Stimulated activated CD4-positive, alpha-beta T cell treated with anti-CD3 and anti-CD28 coated beads, TNF-alpha, amount 100 ng/mL, for 24 hours (primary cell): ENCODE measurements around the gene GVQW3.
A peak's percentile ranks its signal among the peaks of the same experiment; 100 is the strongest.
"Not testable (repeated sequence)": the region's sequence is repeated elsewhere in the genome, so short reads cannot be mapped to it uniquely, and the experiment has no call there.

Experiments used
- DNase-seq, 3 experiments: peaks; one replicate each; pipeline ENCODE4 v3.0.0-alpha.2; 2020; ENCODE audit warnings: low read depth in 3 of 3

The GVQW3 gene

GRCh38 chr11:76388408-76388807, 7.3 kb downstream of the GVQW3 start:
- DNase-seq, result no peak

- no peak for DNase-seq
These were observed 9.9 kb downstream of the GVQW3 start for GRCh38 chr11:76391021-76391420.

- no peak for DNase-seq
These were observed 10.8 kb downstream of the GVQW3 start for GRCh38 chr11:76391811-76392475.

- DNase-seq, result no peak
These were observed 11.7 kb downstream of the GVQW3 start for GRCh38 chr11:76392870-76393269.

GRCh38 chr11:76394411-76394810, 13.3 kb downstream of the GVQW3 start:
- DNase-seq, result no peak

GRCh38 chr11:76395296-76395695, 14.2 kb downstream of the GVQW3 start:
- no peak for DNase-seq

GRCh38 chr11:76397383-76397782, 16.3 kb downstream of the GVQW3 start:
- DNase-seq, result no peak

GRCh38 chr11:76400967-76401366, 19.8 kb downstream of the GVQW3 start:
- no peak for DNase-seq

- not testable (repeated sequence) for DNase-seq
These were observed 20.4 kb downstream of the GVQW3 start for GRCh38 chr11:76401484-76401883.

GRCh38 chr11:76406359-76406758, 25.2 kb downstream of the GVQW3 start:
- no peak for DNase-seq

- DNase-seq, result no peak
These were observed 27.2 kb downstream of the GVQW3 start for GRCh38 chr11:76408171-76408965.

GRCh38 chr11:76410851-76411357, 29.8 kb downstream of the GVQW3 start:
- DNase-seq, result no peak

GRCh38 chr11:76415073-76415472, 34.0 kb downstream of the GVQW3 start:
- DNase-seq, result no peak

GRCh38 chr11:76419896-76420295, 38.8 kb downstream of the GVQW3 start:
- DNase-seq, result no peak

GRCh38 chr11:76424379-76424778, 43.3 kb downstream of the GVQW3 start:
- DNase-seq, result peak in 1 of 3 experiments; percentile 15

- no peak for DNase-seq
These were observed 43.8 kb downstream of the GVQW3 start for GRCh38 chr11:76424891-76425290.

- DNase-seq, result no peak
These were observed 45.5 kb downstream of the GVQW3 start for GRCh38 chr11:76426660-76427059.

GRCh38 chr11:76436020-76436419, 54.9 kb downstream of the GVQW3 start:
- DNase-seq, result no peak

GRCh38 chr11:76443268-76443980, 62.3 kb downstream of the GVQW3 start:
- DNase-seq, result no peak

- DNase-seq, result no peak
These were observed 62.9 kb downstream of the GVQW3 start for GRCh38 chr11:76444065-76444383.

GRCh38 chr11:76444384-76445120, 63.4 kb downstream of the GVQW3 start, which contains the start of gene EMSY:
TSS of gene EMSY (plus strand) at chr11:76445018. CDS start at chr11:76446939, 1,921 bp downstream.
- DNase-seq, result peak; percentile 78 to 92 (median 83)
